ENCODE data around the gene SQSTM1. TPM values are rescaled to one million over a fixed set of nuclear protein-coding genes. Genes with fewer than 3 reads are reported as not detected.

The SQSTM1 gene
- polyA plus RNA-seq, 2 of the 4 experiments (the other 2 are of a cell fraction) = 362 to 625 TPM

DNA sequence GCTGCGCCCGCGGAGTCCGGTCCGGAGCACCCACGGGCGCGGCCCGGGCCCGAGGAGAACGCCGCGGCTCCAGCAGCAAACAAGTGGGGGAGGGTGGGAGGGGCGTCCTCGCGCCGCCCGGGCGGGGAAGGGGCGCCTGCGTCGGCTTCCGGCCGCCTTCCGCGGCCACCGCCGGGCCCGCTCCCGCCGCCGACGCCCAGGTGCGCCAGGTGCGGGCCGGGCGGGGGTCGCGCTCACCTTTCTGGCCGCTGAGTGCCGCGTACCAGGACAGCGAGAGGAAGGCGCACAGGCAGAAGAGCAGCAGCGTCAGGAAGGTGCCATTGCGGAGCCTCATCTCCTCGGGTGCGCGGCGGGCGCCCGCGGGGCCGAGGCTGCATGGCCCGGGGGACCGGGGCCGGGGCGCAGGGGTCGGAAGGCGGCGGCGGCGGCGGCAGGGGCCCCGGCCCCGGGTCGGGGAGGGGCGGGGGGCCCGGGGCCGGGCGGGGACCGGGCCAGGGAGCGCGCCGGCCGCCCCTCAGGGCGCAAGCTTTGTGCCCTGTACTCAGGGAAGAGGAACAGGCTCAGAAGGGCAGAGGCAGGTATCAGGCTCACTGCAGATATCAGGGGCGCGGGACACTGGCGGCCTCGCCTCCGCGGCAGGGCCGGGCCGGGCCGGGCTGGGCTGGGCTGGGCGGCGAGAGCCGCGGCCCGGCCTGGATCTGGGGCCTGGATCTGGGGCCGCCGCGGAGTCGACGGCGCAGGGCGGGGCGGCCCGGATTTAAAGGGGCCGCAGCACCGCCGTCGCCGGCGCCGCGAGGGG is 14.3 kb upstream of the SQSTM1 start, which contains the start of gene MGAT4B:
Gene MGAT4B (minus strand): TSS at position 617 of the 799 bp plus-strand sequence. CDS start 283 bp downstream, at position 334.
- no CpG with 5 or more reads among the region's 108 CpGs for WGBS (ENCODE audit: missing lambda C conversion rate)
- Histone ChIP-seq H3K4me2 (peak within 1 kb of the TSS; percentile 95), H3K4me1 (peaks cover 44% of the 10 kb centered on the region), H3K9me3 (no peaks in the 10 kb centered on the region), H3K4me3 (peak within 1 kb of the TSS; percentile 94), H3K27ac (peak within 1 kb of the TSS; percentile 91 to 99)
- DNase-seq (ENCODE audit: low read depth in 1 of 2, low spot score in 1 of 2) (peak in 1 of 2 experiments; percentile 78), FAIRE-seq (no peak), ATAC-seq (peak; percentile 65 to 71)
- ChIA-PET POLR2A (interaction anchor here (0.8 to 1.4 kb wide), 3 partner anchors 12 to 14 kb away, joined by 4 to 10 read pairs (median 5); partner anchors contain the start of gene SQSTM1), CTCF (interaction anchor here (0.6 to 1.9 kb wide), 6 partner anchors 14 to 124 kb away, joined by 3 to 6 read pairs (median 4); no protein-coding TSS in a partner anchor)
- TF ChIP-seq CEBPB (IDR thresholded peaks at IDR 0.05) (no peak), POLR2AphosphoS2 (conservative IDR thresholded peaks at IDR 0.05; ENCODE audit: low read length) (no peak), FOSL2 (IDR thresholded peaks at IDR 0.05) (no peak), FOSL2 (CRISPR knock-in tag; IDR thresholded peaks at IDR 0.05) (peak; percentile 18; the same call in 1 of the 2 replicates), RARB (CRISPR knock-in tag; IDR thresholded peaks at IDR 0.05) (no peak), FOSB (CRISPR knock-in tag; IDR thresholded peaks at IDR 0.05) (no peak), HOXB5 (CRISPR knock-in tag; IDR thresholded peaks at IDR 0.05) (no peak), POLR2A (IDR thresholded peaks at IDR 0.05; ENCODE audit: low read length) (peak; percentile 63), SMC3 (IDR thresholded peaks at IDR 0.05) (no peak), JUN (IDR thresholded peaks at IDR 0.05) (peak; percentile 55 to 85; a peak in 4 of 5 replicates)
- TF ChIP-seq, protein P1, sequence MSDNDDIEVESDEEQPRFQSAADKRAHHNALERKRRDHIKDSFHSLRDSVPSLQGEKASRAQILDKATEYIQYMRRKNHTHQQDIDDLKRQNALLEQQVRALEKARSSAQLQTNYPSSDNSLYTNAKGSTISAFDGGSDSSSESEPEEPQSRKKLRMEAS (IDR thresholded peaks at IDR 0.05) = no peak; the same call in 1 of the 2 replicates
- TF ChIP-seq, protein P2, sequence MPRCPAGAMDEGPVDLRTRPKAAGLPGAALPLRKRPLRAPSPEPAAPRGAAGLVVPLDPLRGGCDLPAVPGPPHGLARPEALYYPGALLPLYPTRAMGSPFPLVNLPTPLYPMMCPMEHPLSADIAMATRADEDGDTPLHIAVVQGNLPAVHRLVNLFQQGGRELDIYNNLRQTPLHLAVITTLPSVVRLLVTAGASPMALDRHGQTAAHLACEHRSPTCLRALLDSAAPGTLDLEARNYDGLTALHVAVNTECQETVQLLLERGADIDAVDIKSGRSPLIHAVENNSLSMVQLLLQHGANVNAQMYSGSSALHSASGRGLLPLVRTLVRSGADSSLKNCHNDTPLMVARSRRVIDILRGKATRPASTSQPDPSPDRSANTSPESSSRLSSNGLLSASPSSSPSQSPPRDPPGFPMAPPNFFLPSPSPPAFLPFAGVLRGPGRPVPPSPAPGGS (IDR thresholded peaks at IDR 0.05) = 0 out of 3 replicates have a peak, but pooled peaks have one; percentile 51

DNA sequence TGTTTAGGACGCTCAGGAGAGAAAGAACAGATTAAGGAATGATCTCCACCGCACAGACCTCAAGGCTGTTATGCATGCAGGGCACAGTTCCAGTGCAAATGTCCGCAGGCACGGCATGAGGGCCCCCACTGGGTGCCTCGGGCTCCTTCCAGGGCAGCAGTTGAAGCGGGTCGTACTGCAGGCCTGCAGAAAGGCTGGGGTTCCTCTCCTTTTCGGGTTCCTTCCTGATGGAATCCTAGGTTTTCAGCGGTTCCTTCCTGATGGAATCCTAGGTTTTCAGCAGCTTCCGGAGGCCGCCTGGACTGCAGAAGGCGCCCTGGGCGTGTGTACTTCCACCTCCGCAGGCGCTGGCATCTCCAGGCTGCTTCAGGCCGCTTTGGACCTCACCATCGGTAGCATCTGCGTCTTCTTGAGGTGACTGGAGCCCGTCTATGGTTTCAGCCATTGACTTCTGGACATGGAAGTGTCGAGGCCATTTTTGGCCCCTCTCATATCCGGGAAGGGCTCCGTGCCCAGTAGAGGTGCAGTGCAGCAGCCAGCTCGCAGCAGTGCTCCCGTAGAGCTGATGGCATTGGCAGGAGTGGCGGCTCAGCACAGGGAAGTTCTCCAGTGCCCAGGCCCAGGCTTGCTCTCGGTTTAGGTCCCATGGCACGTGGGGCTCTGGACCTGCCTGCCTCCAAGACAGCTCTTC is 8.4 kb upstream of the SQSTM1 start:
- H3K27ac ChIP-seq = no peak overlapping the region
- no peak overlapping the region for H3K4me3 ChIP-seq
- no peak overlapping the region for H3K4me2 ChIP-seq
- peaks cover 11% of the 10 kb centered on the region; the same call in 2 of the 3 replicates for H3K4me1 ChIP-seq
- TF ChIP-seq RARB (CRISPR knock-in tag; IDR thresholded peaks at IDR 0.05) = no peak
- TF ChIP-seq RNF2 (IDR thresholded peaks at IDR 0.05; ENCODE audit: borderline replicate concordance, low read depth) = no peak
- TF ChIP-seq GATA3 (IDR thresholded peaks at IDR 0.05; ENCODE audit: borderline replicate concordance) = no peak
- no peak for TF ChIP-seq RCOR1 (IDR thresholded peaks at IDR 0.05; ENCODE audit: low read depth, low read length)
- no peak for TF ChIP-seq KDM1A (IDR thresholded peaks at IDR 0.05; ENCODE audit: low read depth)
- no peak for TF ChIP-seq SMC3 (IDR thresholded peaks at IDR 0.05)
- TF ChIP-seq POLR2AphosphoS2 (conservative IDR thresholded peaks at IDR 0.05; ENCODE audit: low read length) = no peak
- FAIRE-seq = no peak
- WGBS (ENCODE audit: missing lambda C conversion rate) = 95% methylated on average over 26 of the region's 27 CpGs
- POLR2A ChIA-PET = interaction anchor here (1.6 kb wide), 1 partner anchor 8 kb away, joined by 20 read pairs; the partner anchor contains the start of gene SQSTM1
- ATAC-seq = no peak
- CTCF ChIA-PET = interaction anchor here (1.2 to 4.4 kb wide), 4 partner anchors 11 to 16 kb away, joined by 4 to 32 read pairs (median 9); no protein-coding TSS in a partner anchor
- no peak for DNase-seq (ENCODE audit: low read depth in 1 of 2, low spot score in 1 of 2)
- no peaks in the 10 kb centered on the region for H3K9me3 ChIP-seq

DNA sequence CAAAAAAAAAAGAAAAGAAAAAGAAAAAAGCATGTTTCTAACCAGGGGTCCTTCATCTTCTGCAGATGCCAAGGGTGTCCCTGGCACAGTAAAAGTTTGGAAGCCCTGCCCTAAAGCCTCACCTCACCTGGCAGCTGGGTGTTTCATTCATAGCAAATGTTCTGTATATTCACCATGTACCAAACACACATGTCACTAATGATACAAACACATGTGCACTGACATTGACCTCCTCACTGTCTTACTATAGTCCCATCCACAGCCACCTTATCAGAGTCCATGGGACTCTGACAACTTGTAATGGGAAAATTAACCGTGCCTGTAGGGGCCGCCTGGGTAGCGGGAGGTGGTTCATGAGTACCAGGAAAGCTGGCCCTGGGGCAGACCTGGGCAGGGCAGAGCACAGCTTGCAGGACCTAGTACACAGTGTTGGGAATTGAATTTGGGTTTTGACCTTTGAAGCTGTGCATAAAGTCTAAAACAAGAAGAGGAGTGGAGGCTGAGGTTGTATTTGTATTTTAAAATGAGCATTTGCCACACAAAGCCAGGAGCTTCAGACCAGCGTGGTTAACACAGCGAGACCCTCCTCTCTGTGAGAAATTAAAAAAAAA is 7.6 kb upstream of the SQSTM1 start:
- 91% methylated on average over 5 of the region's 5 CpGs for WGBS (ENCODE audit: missing lambda C conversion rate)
- H3K4me1 ChIP-seq = peaks cover 14% of the 10 kb centered on the region
- FAIRE-seq (no peak), DNase-seq (ENCODE audit: low read depth in 1 of 2, low spot score in 1 of 2) (no peak), ATAC-seq (no peak)
- POLR2A ChIA-PET = interaction anchor here (0.6 kb wide), 1 partner anchor 10 kb away, joined by 6 read pairs; no protein-coding TSS in a partner anchor
- H3K9me3 ChIP-seq = no peaks in the 10 kb centered on the region
- CTCF ChIA-PET = interaction anchor here (0.8 to 4.4 kb wide), 7 partner anchors 9 to 50 kb away, joined by 3 to 32 read pairs (median 4); no protein-coding TSS in a partner anchor
- H3K4me3 ChIP-seq = no peak overlapping the region
- H3K27ac ChIP-seq = no peak overlapping the region
- H3K4me2 ChIP-seq = no peak overlapping the region
- TF ChIP-seq GATA3 (IDR thresholded peaks at IDR 0.05; ENCODE audit: borderline replicate concordance) (no peak), CEBPB (IDR thresholded peaks at IDR 0.05) (no peak), HOXA7 (CRISPR knock-in tag; IDR thresholded peaks at IDR 0.05) (no peak), FOXS1 (CRISPR knock-in tag; IDR thresholded peaks at IDR 0.05) (no peak), ZC3H11A (IDR thresholded peaks at IDR 0.05) (no peak), HOXB13 (CRISPR knock-in tag; IDR thresholded peaks at IDR 0.05; ENCODE audit: low read depth) (no peak), CHD2 (IDR thresholded peaks at IDR 0.05; ENCODE audit: low read length, partially characterized antibody) (no peak), TFCP2L1 (CRISPR knock-in tag; IDR thresholded peaks at IDR 0.05) (no peak)
- TF ChIP-seq, protein P3, sequence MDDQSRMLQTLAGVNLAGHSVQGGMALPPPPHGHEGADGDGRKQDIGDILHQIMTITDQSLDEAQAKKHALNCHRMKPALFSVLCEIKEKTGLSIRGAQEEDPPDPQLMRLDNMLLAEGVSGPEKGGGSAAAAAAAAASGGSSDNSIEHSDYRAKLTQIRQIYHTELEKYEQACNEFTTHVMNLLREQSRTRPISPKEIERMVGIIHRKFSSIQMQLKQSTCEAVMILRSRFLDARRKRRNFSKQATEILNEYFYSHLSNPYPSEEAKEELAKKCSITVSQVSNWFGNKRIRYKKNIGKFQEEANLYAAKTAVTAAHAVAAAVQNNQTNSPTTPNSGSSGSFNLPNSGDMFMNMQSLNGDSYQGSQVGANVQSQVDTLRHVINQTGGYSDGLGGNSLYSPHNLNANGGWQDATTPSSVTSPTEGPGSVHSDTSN (IDR thresholded peaks at IDR 0.05) = no peak
- TF ChIP-seq, protein P4, sequence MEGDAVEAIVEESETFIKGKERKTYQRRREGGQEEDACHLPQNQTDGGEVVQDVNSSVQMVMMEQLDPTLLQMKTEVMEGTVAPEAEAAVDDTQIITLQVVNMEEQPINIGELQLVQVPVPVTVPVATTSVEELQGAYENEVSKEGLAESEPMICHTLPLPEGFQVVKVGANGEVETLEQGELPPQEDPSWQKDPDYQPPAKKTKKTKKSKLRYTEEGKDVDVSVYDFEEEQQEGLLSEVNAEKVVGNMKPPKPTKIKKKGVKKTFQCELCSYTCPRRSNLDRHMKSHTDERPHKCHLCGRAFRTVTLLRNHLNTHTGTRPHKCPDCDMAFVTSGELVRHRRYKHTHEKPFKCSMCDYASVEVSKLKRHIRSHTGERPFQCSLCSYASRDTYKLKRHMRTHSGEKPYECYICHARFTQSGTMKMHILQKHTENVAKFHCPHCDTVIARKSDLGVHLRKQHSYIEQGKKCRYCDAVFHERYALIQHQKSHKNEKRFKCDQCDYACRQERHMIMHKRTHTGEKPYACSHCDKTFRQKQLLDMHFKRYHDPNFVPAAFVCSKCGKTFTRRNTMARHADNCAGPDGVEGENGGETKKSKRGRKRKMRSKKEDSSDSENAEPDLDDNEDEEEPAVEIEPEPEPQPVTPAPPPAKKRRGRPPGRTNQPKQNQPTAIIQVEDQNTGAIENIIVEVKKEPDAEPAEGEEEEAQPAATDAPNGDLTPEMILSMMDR (IDR thresholded peaks at IDR 0.05) = no peak
- TF ChIP-seq, protein P5, sequence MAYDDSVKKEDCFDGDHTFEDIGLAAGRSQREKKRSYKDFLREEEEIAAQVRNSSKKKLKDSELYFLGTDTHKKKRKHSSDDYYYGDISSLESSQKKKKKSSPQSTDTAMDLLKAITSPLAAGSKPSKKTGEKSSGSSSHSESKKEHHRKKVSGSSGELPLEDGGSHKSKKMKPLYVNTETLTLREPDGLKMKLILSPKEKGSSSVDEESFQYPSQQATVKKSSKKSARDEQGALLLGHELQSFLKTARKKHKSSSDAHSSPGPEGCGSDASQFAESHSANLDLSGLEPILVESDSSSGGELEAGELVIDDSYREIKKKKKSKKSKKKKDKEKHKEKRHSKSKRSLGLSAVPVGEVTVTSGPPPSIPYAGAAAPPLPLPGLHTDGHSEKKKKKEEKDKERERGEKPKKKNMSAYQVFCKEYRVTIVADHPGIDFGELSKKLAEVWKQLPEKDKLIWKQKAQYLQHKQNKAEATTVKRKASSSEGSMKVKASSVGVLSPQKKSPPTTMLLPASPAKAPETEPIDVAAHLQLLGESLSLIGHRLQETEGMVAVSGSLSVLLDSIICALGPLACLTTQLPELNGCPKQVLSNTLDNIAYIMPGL (CRISPR knock-in tag; IDR thresholded peaks at IDR 0.05; ENCODE audit: borderline replicate concordance) = no peak
